ENCODE measurements around the gene RPS2.

RPS2 gene

GRCh38 chr16:1981398-1981836 is 16.8 kb upstream of the RPS2 start, which contains the start of gene NOXO1:
Gene NOXO1, minus strand, starts transcription at chr16:1981469. Its CDS starts 290 bp downstream, at chr16:1981179.
- no peak for DNase-seq (ENCODE audit: low read depth)

GRCh38 chr16:1980770-1981087 is 16.1 kb upstream of the RPS2 start:
- no peak for DNase-seq (ENCODE audit: low read depth)

GRCh38 chr16:1980030-1980769 is 15.6 kb upstream of the RPS2 start:
- no peak for DNase-seq (ENCODE audit: low read depth)

- no peak for DNase-seq (ENCODE audit: low read depth)
Observed at GRCh38 chr16:1979271-1980029, 14.8 kb upstream of the RPS2 start.

GRCh38 chr16:1978476-1979120 is 14.0 kb upstream of the RPS2 start:
- DNase-seq (ENCODE audit: low read depth): no peak

- no peak for DNase-seq (ENCODE audit: low read depth)
Observed at GRCh38 chr16:1977875-1978268, 13.2 kb upstream of the RPS2 start.

GRCh38 chr16:1976951-1977874 is 12.6 kb upstream of the RPS2 start:
- no peak for DNase-seq (ENCODE audit: low read depth)

- DNase-seq (ENCODE audit: low read depth): no peak
Observed at GRCh38 chr16:1976216-1976520, 11.5 kb upstream of the RPS2 start.

- no peak for DNase-seq (ENCODE audit: low read depth)
Observed at GRCh38 chr16:1975432-1976215, 11.0 kb upstream of the RPS2 start.

GRCh38 chr16:1974157-1975070 is 9.8 kb upstream of the RPS2 start:
- DNase-seq (ENCODE audit: low read depth): no peak

GRCh38 chr16:1973461-1974156 is 9.0 kb upstream of the RPS2 start:
- DNase-seq (ENCODE audit: low read depth): no peak

- DNase-seq (ENCODE audit: low read depth): no peak
Observed at GRCh38 chr16:1972490-1972877, 7.9 kb upstream of the RPS2 start.

- peak; percentile 93 for DNase-seq (ENCODE audit: low read depth)
Observed at GRCh38 chr16:1971796-1972489, 7.3 kb upstream of the RPS2 start, which contains the start of gene TBL3. Gene TBL3, plus strand, starts transcription at chr16:1972053. Its CDS starts 112 bp downstream, at chr16:1972165.

- DNase-seq (ENCODE audit: low read depth): no peak
Observed at GRCh38 chr16:1968146-1968953, 3.7 kb upstream of the RPS2 start.

- no peak for DNase-seq (ENCODE audit: low read depth)
Observed at GRCh38 chr16:1966460-1966859, 1.8 kb upstream of the RPS2 start, which contains the start of gene RNF151. Gene RNF151, plus strand, starts transcription at chr16:1966856. Its CDS starts 26 bp downstream, at chr16:1966882.

- no peak for DNase-seq (ENCODE audit: low read depth)
Observed at GRCh38 chr16:1965396-1966001, 873 bp upstream of the RPS2 start.

- no peak for DNase-seq (ENCODE audit: low read depth)
Observed at GRCh38 chr16:1963806-1964505, 670 bp downstream of the RPS2 start.
